GM19372 (cell line): ENCODE measurements around the gene RAVER1.
"Not testable (repeated sequence)": the region's sequence is repeated elsewhere in the genome, so short reads cannot be mapped to it uniquely, and the experiment has no call there.

Experiments used
- ATAC-seq: cut with Tn5 transposase; IDR thresholded peaks from one replicate; pipeline ENCODE4 v1.9.1; 2021; ENCODE audit warnings: mild to moderate bottlenecking, low read depth, moderate library complexity; ENCODE audit not compliant: unreplicated experiment

Gene RAVER1

DNA sequence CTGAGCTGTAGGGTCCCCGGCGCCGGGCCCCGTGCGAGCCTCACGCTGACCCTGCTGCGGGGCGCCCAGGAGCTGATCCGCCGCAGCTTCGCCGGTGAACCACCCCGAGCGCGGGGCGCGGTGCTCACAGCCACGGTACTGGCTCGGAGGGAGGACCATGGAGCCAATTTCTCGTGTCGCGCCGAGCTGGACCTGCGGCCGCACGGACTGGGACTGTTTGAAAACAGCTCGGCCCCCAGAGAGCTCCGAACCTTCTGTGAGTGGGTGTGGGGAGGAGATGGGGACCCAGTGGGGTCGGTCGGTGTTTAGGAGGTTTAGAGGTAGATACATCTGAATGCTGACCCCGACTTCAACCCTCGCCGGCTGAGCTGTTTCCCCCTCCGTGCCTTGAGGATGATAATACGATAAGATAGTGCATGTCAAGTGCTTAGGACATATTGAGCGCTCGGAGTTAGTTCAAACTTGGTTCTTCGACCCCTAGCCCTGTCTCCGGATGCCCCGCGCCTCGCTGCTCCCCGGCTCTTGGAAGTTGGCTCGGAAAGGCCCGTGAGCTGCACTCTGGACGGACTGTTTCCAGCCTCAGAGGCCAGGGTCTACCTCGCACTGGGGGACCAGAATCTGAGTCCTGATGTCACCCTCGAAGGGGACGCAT is 41.6 kb downstream of the RAVER1 start:
- no peak for ATAC-seq

DNA sequence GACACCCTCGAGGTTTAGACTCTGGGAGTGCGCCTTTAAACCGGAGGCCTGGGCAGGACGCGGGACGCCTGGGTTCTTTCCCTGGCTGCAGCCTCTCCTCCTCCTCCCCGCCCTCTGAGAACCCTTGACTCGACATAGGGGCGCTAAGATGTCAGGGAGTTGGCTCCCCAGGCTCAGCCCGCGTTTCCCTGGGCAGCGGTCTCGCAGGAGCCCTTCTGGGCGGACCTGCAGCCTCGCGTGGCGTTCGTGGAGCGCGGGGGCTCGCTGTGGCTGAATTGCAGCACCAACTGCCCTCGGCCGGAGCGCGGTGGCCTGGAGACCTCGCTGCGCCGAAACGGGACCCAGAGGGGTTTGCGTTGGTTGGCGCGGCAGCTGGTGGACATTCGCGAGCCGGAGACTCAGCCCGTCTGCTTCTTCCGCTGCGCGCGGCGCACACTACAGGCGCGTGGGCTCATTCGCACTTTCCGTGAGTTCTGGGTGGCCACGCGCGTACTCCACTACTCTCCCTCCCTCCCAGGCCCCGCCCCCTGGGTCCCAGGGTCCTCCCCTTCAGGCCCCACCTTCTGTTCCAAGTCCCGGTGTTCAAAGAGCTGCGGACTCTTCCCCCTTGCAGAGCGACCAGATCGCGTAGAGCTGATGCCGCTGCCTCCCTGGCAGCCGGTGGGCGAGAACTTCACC is 42.3 kb downstream of the RAVER1 start:
- ATAC-seq = no peak

DNA sequence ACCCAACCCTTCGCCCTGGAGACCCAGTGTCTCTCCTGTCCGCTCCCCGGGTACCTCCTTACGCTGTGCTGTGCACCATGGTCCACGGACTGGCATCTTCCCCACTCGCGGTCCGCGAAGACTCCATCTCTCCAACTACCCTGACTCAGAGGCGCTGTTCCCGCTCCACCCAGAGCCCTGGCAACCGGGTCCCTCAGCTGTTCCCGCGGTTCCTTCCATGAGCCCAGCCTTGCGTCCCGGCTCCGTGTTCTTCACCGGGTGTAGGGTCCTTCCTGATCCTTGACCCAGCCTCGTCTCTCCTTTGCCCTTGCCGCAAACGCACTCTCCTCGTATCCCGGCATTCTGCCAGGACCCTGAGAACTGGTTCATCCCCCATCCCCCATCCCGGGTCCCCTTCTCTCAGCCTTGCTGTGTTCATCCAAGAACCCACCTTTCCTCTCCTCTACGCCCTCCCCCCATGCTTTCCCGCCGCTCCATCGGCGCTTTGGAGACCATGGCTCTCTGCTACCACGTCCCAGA is 42.9 kb downstream of the RAVER1 start:
- no peak for ATAC-seq

DNA sequence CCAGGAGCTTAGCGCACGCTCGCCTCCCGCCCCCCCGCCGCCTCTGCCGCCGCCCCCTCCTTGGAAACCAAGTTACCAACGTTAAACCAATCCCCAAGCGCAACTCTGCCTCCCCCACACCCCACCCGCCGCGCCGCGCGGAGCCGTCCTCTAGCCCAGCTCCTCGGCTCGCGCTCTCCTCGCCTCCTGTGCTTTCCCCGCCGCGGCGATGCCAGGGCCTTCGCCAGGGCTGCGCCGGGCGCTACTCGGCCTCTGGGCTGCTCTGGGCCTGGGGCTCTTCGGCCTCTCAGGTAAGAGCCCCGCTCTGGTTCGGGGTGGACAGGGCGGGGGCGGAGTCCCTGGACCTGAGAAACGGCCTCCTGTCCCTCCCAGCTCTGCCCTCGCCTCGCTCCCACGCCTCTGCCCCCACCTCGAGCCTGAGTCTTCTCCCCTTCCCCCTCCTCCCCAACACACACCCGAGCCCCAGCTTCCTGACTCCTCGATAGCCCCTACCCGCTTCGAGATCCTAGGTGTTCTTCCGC is 43.4 kb downstream of the RAVER1 start, which contains the start of gene ICAM5:
Gene ICAM5 (plus strand): TSS at position 117 of the 521 bp plus-strand sequence. CDS start 92 bp downstream, at position 209.
- ATAC-seq = no peak

DNA sequence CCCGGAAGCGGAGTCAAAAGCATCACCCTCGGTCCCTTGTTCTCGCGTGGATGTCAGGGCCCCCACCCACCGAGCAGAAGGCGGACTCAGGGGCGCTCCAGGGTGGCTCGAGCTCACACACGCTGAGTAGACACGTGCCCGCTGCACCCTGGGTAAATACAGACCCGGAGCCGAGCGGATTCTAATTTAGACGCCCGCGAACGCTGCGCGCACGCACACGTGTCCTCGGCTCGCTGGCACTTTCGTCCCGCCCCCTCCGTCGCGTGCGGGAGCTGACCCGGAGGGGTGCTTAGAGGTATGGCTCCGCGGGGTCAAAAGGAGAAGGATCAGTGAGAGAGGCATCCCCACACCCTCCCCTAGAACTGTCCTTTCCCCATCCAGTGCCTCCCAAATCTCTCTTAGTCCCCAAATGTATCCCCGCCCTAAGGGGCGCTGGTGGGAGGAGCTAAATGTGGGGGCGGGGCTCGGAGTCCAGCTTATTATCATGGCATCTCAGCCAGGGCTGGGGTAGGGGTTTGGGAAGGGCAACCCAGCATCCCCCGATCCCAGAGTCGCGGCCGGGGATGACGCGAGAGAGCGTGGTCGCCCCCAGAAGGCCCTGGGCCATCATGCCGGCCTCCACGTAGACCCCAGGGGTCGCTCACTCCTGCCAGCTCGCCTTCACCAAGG is 44.0 kb downstream of the RAVER1 start:
- no peak for ATAC-seq

DNA sequence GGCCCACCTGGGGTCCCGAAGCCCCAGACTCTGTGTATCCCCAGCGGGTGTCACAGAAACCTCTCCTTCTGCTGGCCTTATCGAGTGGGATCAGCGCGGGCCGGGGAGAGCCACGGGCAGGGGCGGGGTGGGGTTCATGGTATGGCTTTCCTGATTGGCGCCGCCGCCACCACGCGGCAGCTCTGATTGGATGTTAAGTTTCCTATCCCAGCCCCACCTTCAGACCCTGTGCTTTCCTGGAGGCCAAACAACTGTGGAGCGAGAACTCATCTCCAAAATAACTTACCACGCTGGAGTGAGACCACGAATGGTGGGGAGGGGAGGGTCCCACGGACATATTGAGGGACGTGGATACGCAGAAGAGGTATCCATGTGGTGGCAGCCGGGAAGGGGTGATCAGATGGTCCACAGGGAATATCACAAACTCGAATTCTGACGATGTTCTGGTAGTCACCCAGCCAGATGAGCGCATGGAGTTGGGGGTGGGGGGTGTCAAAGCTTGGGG is 44.6 kb downstream of the RAVER1 start:
- ATAC-seq = no peak

DNA sequence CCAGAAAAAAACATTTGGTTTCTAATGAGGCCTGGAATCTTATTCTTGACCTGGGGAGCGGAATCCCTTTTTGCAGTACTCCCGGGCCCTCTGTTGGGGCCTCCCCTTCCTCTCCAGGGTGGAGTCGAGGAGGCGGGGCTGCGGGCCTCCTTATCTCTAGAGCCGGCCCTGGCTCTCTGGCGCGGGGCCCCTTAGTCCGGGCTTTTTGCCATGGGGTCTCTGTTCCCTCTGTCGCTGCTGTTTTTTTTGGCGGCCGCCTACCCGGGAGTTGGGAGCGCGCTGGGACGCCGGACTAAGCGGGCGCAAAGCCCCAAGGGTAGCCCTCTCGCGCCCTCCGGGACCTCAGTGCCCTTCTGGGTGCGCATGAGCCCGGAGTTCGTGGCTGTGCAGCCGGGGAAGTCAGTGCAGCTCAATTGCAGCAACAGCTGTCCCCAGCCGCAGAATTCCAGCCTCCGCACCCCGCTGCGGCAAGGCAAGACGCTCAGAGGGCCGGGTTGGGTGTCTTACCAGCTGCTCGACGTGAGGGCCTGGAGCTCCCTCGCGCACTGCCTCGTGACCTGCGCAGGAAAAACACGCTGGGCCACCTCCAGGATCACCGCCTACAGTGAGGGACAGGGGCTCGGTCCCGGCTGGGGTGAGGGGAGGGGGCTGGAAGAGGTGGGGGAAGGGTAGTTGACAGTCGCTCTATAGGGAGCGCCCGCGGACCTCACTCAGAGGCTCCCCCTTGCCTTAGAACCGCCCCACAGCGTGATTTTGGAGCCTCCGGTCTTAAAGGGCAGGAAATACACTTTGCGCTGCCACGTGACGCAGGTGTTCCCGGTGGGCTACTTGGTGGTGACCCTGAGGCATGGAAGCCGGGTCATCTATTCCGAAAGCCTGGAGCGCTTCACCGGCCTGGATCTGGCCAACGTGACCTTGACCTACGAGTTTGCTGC is 46.3 kb downstream of the RAVER1 start, which contains the start of gene ICAM4:
Gene ICAM4 (plus strand): TSS at position 153 of the 935 bp plus-strand sequence. CDS start 58 bp downstream, at position 211.
- ATAC-seq = no peak

DNA sequence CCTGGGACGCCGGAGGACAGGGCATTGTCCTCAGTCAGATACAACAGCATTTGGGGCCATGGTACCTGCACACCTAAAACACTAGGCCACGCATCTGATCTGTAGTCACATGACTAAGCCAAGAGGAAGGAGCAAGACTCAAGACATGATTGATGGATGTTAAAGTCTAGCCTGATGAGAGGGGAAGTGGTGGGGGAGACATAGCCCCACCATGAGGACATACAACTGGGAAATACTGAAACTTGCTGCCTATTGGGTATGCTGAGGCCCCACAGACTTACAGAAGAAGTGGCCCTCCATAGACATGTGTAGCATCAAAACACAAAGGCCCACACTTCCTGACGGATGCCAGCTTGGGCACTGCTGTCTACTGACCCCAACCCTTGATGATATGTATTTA is 47.9 kb downstream of the RAVER1 start:
- no peak for ATAC-seq

DNA sequence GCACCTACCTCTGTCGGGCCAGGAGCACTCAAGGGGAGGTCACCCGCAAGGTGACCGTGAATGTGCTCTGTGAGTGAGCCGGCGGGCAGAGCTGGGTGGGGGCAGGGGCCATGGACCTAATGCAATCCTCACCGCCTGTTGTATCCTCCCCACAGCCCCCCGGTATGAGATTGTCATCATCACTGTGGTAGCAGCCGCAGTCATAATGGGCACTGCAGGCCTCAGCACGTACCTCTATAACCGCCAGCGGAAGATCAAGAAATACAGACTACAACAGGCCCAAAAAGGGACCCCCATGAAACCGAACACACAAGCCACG is 48.4 kb downstream of the RAVER1 start:
- ATAC-seq = no peak

DNA sequence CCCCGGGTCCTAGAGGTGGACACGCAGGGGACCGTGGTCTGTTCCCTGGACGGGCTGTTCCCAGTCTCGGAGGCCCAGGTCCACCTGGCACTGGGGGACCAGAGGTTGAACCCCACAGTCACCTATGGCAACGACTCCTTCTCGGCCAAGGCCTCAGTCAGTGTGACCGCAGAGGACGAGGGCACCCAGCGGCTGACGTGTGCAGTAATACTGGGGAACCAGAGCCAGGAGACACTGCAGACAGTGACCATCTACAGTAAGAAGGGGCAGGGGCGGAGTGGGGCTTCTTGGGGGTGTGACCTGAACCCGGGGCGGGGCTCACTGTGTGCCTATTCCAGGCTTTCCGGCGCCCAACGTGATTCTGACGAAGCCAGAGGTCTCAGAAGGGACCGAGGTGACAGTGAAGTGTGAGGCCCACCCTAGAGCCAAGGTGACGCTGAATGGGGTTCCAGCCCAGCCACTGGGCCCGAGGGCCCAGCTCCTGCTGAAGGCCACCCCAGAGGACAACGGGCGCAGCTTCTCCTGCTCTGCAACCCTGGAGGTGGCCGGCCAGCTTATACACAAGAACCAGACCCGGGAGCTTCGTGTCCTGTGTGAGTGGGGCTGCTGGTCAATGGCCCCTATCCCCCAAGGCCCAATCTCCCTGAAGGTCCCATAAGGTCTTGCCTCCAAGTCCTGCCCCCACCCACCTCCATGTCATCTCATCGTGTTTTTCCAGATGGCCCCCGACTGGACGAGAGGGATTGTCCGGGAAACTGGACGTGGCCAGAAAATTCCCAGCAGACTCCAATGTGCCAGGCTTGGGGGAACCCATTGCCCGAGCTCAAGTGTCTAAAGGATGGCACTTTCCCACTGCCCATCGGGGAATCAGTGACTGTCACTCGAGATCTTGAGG is 49.0 kb downstream of the RAVER1 start:
- ATAC-seq = no peak

DNA sequence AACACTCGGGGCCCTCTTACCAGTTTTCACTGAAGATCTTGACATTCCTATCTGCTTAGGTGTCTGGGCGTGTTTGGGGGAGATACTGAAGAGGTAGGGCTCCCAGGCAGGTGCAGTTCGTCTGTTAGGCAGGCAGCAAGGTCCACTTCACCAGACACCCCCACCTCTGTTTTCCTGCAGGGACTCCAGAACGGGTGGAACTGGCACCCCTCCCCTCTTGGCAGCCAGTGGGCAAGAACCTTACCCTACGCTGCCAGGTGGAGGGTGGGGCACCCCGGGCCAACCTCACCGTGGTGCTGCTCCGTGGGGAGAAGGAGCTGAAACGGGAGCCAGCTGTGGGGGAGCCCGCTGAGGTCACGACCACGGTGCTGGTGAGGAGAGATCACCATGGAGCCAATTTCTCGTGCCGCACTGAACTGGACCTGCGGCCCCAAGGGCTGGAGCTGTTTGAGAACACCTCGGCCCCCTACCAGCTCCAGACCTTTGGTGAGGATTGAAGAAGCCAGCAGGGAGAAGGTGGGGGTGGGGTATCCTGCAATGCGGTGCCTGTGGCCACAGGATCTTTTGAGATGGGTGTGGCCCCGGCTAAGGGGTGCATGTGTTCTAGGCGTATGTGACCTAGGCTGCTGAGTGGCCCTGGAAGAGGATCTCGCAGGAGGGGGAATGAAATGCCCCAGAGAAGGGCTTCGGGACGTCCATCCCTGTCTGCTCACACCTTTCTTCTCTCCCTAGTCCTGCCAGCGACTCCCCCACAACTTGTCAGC is 49.8 kb downstream of the RAVER1 start:
- no peak for ATAC-seq

DNA sequence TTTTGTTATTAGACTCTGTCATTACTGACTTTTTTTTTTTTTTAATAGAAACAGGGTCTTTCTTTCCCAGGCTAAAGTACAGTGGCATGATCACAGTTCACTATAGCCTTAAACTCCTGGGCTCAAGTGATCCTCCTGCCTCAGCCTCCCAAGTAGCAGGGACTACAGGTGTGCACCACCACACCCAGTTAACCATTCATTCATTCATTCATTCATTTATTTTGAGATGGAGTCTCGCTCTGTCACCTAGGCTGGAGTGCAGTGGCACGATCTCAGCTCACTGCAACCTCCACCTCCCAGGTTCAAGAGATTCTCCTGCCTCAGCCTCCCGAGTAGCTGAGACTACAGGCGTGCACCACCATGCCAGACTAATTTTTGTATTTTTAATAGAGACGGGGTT is 51.3 kb downstream of the RAVER1 start:
- not testable (repeated sequence) for ATAC-seq

DNA sequence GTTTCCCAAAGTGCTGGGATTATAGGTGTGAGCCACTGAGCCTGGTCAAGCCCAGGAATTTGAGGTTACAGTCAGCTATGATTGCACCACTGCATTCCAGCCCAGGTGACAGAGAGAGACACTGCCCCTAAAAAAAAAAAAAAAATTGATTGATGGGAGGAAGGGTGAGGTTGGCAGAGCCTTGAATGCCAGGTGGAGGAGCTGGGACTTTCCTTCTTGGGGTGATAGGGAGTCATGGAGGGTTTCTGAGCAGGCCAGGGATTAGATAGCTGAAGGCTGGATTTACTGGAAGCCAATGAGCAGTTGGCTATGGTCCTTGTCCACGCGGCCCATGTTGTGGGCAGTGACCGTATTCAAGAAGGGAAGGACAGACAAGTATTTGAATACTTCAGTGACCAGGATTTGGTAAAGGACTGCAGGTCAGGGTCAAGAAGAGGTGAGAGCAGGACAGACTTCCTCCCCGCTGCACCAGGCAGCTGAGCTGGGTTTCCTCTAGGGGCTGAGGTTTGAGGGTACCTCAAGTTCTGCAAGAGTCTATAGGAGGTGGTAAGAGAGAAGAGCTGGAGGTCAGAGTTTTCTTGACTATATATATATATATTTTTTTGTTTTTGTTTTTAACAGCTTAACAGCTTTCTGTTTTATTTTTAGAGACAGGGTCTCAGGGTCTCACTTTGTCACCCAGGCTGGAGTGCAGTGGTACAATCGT is 53.4 kb downstream of the RAVER1 start:
- no peak for ATAC-seq

DNA sequence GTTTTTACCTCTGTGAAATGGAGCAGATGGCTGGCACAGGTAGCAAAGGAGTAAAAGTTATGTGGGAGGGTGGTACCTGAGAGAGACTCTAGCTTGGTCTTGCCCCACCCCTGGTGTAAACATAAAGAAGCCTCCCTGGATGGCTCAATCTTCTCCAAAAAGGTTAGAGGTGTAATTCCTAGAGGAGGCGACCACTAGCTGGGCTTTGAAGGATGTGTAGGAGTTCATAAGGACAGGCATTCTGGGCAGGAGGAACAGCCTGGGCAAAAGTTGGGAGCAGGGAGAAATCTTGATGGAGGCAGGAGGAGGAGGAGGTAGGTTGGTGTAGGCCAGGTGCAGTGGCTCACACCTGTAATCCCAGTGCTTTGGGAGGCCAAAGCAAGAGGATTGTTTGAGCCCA is 54.4 kb downstream of the RAVER1 start:
- ATAC-seq = no peak

DNA sequence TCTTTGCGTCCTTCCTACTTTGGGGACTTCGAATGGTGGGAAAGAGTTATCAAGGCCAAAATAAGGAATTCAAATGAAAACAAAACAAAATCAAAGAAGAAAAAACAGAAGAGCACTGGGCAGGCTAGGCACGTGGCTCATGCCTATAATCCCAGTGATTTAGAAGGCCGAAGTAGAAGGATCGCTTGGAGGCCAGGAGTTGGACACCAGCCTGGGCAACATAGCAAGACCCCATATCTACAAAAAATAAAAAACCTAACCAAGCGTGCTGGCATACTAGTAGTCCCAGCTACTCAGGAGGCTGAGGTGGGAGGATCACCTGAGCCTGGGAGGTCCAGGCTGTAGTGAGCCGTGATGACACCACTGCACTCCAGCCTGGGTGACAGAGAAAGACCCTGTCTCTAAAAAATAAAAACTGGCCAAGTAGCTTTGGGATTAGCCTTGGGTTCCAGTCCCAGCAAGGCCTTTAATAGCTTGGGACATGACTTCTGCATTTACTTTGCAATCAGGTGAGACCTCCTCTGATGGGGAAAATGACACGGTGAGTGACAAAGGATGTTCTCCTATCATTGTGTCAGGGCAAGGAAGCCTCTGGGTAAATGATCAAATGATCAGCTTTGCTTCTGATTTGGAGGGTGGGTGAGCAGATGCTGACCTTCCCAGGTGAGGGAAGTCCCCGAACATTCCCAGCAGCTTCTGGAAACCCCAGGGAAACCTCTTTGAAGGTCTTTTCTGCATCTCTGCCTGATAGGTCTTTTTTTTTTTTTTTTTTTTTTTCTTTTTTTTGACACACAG is 55.3 kb downstream of the RAVER1 start:
- no peak for ATAC-seq

DNA sequence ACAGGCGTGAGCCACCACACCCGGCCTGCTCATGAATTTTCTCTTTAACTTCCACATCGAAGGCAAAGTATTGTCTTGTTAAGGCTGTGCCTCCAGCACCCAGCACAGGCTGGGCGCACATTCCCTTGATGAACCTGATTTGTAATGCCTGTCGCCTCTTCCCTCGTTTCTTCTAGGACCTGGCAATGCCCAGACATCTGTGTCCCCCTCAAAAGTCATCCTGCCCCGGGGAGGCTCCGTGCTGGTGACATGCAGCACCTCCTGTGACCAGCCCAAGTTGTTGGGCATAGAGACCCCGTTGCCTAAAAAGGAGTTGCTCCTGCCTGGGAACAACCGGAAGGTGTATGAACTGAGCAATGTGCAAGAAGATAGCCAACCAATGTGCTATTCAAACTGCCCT is 58.7 kb downstream of the RAVER1 start:
- no peak for ATAC-seq

DNA sequence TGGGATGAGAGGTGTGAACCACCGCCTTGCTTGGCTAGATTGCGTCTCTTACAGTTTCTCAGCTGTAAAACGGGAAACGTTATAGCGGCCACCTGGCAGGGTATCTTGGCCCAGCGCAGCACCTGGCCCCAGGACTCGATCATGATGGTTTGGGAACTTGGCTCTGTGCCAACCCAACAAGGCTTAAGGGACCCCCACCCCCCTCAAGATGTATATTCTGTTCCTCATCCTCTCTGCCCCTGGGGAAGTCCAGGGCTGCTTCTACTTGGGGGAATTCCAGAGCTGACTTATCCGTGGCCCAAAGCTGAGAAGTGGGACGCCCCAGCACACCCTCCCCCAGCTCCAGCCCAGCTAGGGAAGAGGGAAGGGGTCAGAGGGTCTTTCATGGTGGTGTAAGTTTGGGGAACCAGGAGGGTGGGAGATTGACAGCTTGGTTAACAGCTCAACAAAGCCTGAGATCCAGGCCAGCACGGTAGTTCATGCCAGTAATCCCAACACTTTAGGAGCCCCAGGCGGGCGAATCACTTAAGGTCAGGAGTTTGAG is 61.7 kb downstream of the RAVER1 start:
- no peak for ATAC-seq
